ENCODE measurements around the gene AFAP1L2. TPM values are rescaled to one million over a fixed set of nuclear protein-coding genes. Genes with fewer than 3 reads are reported as not detected.

Gene AFAP1L2
- total RNA-seq, 4 donors from 2014 or later = 20.5 to 29.5 (median 23.9) TPM

DNA sequence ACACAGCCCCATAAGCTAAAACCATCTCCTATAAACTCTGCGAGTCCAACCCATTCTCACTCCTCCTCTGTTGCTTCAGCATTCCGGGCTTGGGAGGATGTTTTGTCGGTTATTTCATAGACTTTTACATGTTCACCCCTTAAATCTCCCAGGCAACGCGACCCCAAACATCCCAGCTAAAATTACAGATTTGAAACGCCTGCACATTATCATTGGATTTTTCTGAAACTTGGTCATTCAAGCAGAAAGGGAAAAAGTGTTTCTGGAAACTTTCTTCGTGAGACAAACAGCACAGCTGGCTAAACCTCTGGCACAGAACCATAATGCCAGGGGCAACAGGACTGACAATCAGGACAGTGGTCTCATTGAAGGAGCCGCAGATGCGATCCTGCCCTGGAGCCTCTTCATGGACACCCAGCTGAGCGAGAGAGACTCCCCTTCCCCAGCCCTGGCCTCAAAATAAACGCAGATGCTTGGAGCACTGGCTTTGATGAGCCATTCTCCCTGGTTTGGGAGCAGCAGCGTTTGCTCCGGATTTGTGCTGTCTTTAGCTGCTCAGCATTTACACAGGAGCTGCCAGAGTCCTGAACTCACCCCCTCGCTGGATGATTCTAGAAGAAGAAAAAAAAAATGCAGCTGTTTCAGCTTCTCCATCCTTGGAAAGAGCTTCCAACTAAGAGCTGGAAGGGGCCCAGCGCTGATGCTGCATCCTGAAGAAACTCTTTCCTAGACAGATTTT, 30.1 kb downstream of the AFAP1L2 start:
- H3K4me3 ChIP-seq = peak overlapping the region in 1 of 2 donors; percentile 3
- H3K36me3 ChIP-seq = no peaks in the 10 kb centered on the region
- H3K4me1 ChIP-seq = peaks cover 3 to 54% (median 12%) of the 10 kb centered on the region in 3 donors
- H3K9me3 ChIP-seq = no peaks in the 10 kb centered on the region
- H3K27me3 ChIP-seq = no peaks in the 10 kb centered on the region
- 1 to 11% methylated on average over 10 to 13 of the region's 15 CpGs for WGBS, 2 donors (ENCODE audit: low coverage in 1 of 2)
- H3K27ac ChIP-seq = peak overlapping the region; percentile 20 to 78 (median 72)
- ATAC-seq = peak; percentile 70
- TF ChIP-seq, protein P1, sequence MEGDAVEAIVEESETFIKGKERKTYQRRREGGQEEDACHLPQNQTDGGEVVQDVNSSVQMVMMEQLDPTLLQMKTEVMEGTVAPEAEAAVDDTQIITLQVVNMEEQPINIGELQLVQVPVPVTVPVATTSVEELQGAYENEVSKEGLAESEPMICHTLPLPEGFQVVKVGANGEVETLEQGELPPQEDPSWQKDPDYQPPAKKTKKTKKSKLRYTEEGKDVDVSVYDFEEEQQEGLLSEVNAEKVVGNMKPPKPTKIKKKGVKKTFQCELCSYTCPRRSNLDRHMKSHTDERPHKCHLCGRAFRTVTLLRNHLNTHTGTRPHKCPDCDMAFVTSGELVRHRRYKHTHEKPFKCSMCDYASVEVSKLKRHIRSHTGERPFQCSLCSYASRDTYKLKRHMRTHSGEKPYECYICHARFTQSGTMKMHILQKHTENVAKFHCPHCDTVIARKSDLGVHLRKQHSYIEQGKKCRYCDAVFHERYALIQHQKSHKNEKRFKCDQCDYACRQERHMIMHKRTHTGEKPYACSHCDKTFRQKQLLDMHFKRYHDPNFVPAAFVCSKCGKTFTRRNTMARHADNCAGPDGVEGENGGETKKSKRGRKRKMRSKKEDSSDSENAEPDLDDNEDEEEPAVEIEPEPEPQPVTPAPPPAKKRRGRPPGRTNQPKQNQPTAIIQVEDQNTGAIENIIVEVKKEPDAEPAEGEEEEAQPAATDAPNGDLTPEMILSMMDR (IDR thresholded peaks at IDR 0.05) = no peak
- TF ChIP-seq POLR2AphosphoS5 (IDR thresholded peaks at IDR 0.05) = peak; percentile 40

DNA sequence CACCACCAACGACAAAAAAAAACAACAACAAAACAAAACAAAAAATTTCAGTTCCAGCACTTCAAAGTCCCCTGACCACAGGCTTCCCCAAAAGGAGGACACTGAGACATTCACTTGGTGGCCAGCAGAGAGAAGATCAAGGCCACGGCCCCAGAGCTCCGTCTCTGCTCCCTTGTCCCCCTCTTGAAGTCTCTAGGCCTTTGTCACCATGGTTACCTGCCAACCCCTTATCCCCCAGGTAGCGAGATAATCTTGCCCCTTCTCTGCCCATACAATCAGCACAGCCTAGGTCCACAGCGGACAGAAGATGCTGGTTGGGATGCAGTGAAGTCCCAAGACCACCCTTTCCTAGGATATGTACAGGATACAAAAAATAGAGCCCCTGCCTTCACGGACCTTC, 30.7 kb downstream of the AFAP1L2 start:
- peaks cover 3 to 54% (median 12%) of the 10 kb centered on the region in 3 donors for H3K4me1 ChIP-seq
- WGBS, 2 donors (ENCODE audit: low coverage in 1 of 2) = 31 to 46% methylated on average over 4 to 6 of the region's 6 CpGs

DNA sequence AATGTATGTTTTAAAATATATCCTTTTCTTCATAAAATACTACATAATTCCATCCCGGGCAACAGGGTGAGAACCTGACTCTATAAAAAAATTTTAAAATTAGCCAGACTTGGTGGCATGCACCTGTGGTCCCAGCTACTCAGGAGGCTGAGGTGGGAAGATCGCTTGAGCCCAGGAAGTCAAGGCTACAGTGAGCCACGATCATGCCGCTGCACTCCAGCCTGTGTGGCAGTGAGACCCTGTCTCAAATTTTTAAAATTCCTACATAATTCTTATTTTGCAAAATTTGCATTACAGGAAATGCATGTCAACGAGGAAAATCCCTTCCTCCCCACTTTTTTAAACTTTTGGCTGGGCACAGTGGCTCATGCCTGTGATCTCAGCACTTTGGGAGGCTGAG, 31.3 kb downstream of the AFAP1L2 start:
- Histone ChIP-seq H3K9me3 (no peaks in the 10 kb centered on the region), H3K27ac (no peak overlapping the region), H3K4me3 (no peak overlapping the region), H3K36me3 (no peaks in the 10 kb centered on the region), H3K27me3 (no peaks in the 10 kb centered on the region), H3K4me1 (peaks cover 3 to 56% (median 12%) of the 10 kb centered on the region in 3 donors)
- ATAC-seq = no peak
- WGBS, 2 donors (ENCODE audit: low coverage in 1 of 2) = 68 to 83% methylated on average over 5 of the region's 5 CpGs
- TF ChIP-seq, protein P1 (IDR thresholded peaks at IDR 0.05) = no peak
- TF ChIP-seq EP300 (IDR thresholded peaks at IDR 0.05) = no peak
- no peak for TF ChIP-seq POLR2AphosphoS5 (IDR thresholded peaks at IDR 0.05)
- no peak for TF ChIP-seq POLR2A (IDR thresholded peaks at IDR 0.05)

More for the DNA sequence above, 30.7 kb downstream of the AFAP1L2 start:
- Histone ChIP-seq H3K9me3 (no peaks in the 10 kb centered on the region), H3K36me3 (no peaks in the 10 kb centered on the region), H3K27me3 (no peaks in the 10 kb centered on the region), H3K4me3 (no peak overlapping the region), H3K27ac (peak overlapping the region in 3 of 4 donors; percentile 71 to 78 (median 72))
- TF ChIP-seq, protein P1 (IDR thresholded peaks at IDR 0.05) = no peak
- no peak for ATAC-seq

DNA sequence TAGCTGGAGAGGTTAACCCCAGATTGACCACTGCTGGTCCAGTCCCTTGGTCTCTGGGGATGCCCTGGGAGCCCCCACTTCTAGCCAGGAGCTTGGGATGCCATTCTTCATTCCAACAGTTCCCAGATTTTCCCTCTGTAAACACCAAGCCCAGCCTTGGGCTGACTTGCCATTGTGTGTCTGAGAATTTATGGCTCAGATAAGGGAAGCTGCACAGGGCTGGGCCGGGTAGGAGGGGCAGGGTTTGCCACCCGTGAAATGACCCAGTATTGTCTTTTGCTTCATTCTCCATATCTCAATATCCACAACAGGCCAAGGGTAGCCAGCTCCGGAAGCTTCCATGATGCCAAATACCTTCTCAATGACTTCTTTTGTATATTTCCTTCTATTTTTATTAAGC, 32.1 kb downstream of the AFAP1L2 start:
- no peak for ATAC-seq
- TF ChIP-seq EP300 (IDR thresholded peaks at IDR 0.05) (no peak), POLR2AphosphoS5 (IDR thresholded peaks at IDR 0.05) (no peak), POLR2A (IDR thresholded peaks at IDR 0.05) (no peak)
- TF ChIP-seq, protein P1 (IDR thresholded peaks at IDR 0.05) = no peak
- no peak overlapping the region for H3K4me3 ChIP-seq
- peak overlapping the region in 1 of 4 donors; percentile 6 for H3K27ac ChIP-seq
- H3K36me3 ChIP-seq = no peaks in the 10 kb centered on the region
- 65 to 71% methylated on average over 2 to 3 of the region's 3 CpGs for WGBS, 2 donors (ENCODE audit: low coverage in 1 of 2)
- no peaks in the 10 kb centered on the region for H3K9me3 ChIP-seq
- no peaks in the 10 kb centered on the region for H3K27me3 ChIP-seq
- peaks cover 3 to 64% (median 18%) of the 10 kb centered on the region in 3 donors for H3K4me1 ChIP-seq

DNA sequence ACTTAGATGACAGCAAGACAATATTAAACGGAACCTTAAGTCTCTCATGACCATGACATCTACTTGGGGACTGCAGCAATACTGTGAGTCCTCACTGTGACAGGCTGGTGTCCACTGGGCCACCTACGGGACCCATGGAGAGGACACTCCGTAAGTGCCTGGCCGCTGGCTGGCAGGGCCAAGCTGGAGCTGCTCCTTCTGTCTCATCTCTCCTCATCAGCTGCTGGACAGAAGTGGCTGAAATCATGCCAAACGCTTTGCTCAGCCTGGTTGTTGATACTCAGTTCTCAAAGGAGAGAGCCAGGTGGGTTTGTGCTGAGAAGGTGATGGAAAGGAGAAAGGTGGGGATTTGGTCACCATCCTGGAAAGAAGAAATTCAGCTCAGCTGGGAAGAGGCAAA, 33.3 kb downstream of the AFAP1L2 start:
- Histone ChIP-seq H3K9me3 (no peaks in the 10 kb centered on the region), H3K27me3 (no peaks in the 10 kb centered on the region), H3K4me3 (no peak overlapping the region), H3K4me1 (peaks cover 3 to 68% (median 24%) of the 10 kb centered on the region in 3 donors), H3K27ac (no peak overlapping the region), H3K36me3 (no peaks in the 10 kb centered on the region)
- no peak for TF ChIP-seq EP300 (IDR thresholded peaks at IDR 0.05)
- TF ChIP-seq POLR2AphosphoS5 (IDR thresholded peaks at IDR 0.05) = no peak
- TF ChIP-seq, protein P1 (IDR thresholded peaks at IDR 0.05) = no peak
- no peak for TF ChIP-seq POLR2A (IDR thresholded peaks at IDR 0.05)
- 60 to 91% methylated on average over 1 of the region's 5 CpGs for WGBS, 2 donors (ENCODE audit: low coverage in 1 of 2)
- no peak for ATAC-seq
